Esophagus squamous epithelium (tissue), 4 donors: Measurements from ENCODE around the gene MS4A14.

Experiments
- POLR2A ChIP-seq, 4 donors: fragments of 450-650 bp; IDR thresholded peaks; one replicate each; pipeline ENCODE4 v1.6.1; 2017; ENCODE audit warnings: antibody characterized with exemption in 4 of 4, mild to moderate bottlenecking in 4 of 4, moderate library complexity in 3 of 4
- TF ChIP-seq, protein P1 (sequence below), 6 experiments: fragments of 450-650 bp in 4 of 6; fragments of 200-600 bp in 2 of 6; sonication (generic) in 2 of 6; IDR thresholded peaks; one replicate each; pipeline ENCODE4 v1.5.1; 2016 to 2019; ENCODE audit warnings: antibody characterized with exemption in 6 of 6, mild to moderate bottlenecking in 4 of 6, moderate library complexity in 4 of 6

DNA sequence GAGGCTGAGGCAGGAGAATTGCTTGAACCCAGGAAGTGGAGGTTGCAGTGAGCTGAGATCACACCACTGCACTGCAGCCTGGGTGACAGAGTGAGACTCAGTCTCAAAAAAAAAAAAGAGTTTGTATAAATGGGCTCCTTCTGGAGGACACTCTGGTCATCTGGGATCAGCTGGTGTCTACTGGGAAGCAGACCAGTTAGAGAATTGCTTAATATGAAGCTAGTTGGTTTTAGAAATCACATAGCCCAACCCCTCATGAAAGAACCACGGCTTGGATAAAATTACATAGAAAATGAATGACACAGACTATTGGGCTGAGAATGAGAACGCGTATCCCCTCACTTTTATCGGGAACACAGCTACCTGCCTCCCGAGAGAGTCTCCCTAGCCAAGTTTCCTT is 3.2 kb upstream of the MS4A14 start:
- TF ChIP-seq, protein P1, sequence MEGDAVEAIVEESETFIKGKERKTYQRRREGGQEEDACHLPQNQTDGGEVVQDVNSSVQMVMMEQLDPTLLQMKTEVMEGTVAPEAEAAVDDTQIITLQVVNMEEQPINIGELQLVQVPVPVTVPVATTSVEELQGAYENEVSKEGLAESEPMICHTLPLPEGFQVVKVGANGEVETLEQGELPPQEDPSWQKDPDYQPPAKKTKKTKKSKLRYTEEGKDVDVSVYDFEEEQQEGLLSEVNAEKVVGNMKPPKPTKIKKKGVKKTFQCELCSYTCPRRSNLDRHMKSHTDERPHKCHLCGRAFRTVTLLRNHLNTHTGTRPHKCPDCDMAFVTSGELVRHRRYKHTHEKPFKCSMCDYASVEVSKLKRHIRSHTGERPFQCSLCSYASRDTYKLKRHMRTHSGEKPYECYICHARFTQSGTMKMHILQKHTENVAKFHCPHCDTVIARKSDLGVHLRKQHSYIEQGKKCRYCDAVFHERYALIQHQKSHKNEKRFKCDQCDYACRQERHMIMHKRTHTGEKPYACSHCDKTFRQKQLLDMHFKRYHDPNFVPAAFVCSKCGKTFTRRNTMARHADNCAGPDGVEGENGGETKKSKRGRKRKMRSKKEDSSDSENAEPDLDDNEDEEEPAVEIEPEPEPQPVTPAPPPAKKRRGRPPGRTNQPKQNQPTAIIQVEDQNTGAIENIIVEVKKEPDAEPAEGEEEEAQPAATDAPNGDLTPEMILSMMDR (IDR thresholded peaks at IDR 0.05): no peak
- TF ChIP-seq POLR2A (IDR thresholded peaks at IDR 0.05): no peak
